ENCODE data around the gene TMEFF1.

GRCh38 chr9:100488177-100488576 is 15.2 kb downstream of the TMEFF1 start:
- TF ChIP-seq CTCF (IDR thresholded peaks at IDR 0.05) (no peak), EZH2 (IDR thresholded peaks at IDR 0.05) (no peak)
